ENCODE data around the gene CDY1.
"Not testable (repeated sequence)": the region's sequence is repeated elsewhere in the genome, so short reads cannot be mapped to it uniquely, and the experiment has no call there.

GRCh38 chrY:25621817-25622216 lies at the start of gene CDY1:
- TF ChIP-seq TCF12 (IDR thresholded peaks at IDR 0.05; ENCODE audit: low read depth); EP300 (IDR thresholded peaks at IDR 0.05; ENCODE audit: borderline replicate concordance); FOXM1 (IDR thresholded peaks at IDR 0.05; ENCODE audit: borderline replicate concordance, low read depth); TAF1 (IDR thresholded peaks at IDR 0.05; ENCODE audit: low read depth); RAD21 (IDR thresholded peaks at IDR 0.05; ENCODE audit: low read depth); CEBPB (IDR thresholded peaks at IDR 0.05); CREB1 (IDR thresholded peaks at IDR 0.05; ENCODE audit: low read depth); YY1 (IDR thresholded peaks at IDR 0.05; ENCODE audit: low read depth); EGR1 (IDR thresholded peaks at IDR 0.05); NFIC (IDR thresholded peaks at IDR 0.05); TEAD4 (IDR thresholded peaks at IDR 0.05): not testable (repeated sequence)
- TF ChIP-seq, protein P1, sequence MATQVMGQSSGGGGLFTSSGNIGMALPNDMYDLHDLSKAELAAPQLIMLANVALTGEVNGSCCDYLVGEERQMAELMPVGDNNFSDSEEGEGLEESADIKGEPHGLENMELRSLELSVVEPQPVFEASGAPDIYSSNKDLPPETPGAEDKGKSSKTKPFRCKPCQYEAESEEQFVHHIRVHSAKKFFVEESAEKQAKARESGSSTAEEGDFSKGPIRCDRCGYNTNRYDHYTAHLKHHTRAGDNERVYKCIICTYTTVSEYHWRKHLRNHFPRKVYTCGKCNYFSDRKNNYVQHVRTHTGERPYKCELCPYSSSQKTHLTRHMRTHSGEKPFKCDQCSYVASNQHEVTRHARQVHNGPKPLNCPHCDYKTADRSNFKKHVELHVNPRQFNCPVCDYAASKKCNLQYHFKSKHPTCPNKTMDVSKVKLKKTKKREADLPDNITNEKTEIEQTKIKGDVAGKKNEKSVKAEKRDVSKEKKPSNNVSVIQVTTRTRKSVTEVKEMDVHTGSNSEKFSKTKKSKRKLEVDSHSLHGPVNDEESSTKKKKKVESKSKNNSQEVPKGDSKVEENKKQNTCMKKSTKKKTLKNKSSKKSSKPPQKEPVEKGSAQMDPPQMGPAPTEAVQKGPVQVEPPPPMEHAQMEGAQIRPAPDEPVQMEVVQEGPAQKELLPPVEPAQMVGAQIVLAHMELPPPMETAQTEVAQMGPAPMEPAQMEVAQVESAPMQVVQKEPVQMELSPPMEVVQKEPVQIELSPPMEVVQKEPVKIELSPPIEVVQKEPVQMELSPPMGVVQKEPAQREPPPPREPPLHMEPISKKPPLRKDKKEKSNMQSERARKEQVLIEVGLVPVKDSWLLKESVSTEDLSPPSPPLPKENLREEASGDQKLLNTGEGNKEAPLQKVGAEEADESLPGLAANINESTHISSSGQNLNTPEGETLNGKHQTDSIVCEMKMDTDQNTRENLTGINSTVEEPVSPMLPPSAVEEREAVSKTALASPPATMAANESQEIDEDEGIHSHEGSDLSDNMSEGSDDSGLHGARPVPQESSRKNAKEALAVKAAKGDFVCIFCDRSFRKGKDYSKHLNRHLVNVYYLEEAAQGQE (IDR thresholded peaks at IDR 0.05; ENCODE audit: low read depth), result not testable (repeated sequence)
- TF ChIP-seq, protein P2, sequence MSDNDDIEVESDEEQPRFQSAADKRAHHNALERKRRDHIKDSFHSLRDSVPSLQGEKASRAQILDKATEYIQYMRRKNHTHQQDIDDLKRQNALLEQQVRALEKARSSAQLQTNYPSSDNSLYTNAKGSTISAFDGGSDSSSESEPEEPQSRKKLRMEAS (IDR thresholded peaks at IDR 0.05), result not testable (repeated sequence)
- TF ChIP-seq, protein P3, sequence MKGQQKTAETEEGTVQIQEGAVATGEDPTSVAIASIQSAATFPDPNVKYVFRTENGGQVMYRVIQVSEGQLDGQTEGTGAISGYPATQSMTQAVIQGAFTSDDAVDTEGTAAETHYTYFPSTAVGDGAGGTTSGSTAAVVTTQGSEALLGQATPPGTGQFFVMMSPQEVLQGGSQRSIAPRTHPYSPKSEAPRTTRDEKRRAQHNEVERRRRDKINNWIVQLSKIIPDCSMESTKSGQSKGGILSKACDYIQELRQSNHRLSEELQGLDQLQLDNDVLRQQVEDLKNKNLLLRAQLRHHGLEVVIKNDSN (IDR thresholded peaks at IDR 0.05), result not testable (repeated sequence)

Measured in Ishikawa (cell line).